T-helper 2 cell treated with Interferon-gamma antibody and Interleukin-4, amounts not matched to agents 100 ng/mL and 5 ng/mL, for 36 hours (primary cell): ENCODE results near the gene OSBPL10. TPM values are rescaled to one million over a fixed set of nuclear protein-coding genes. Genes with fewer than 3 reads are reported as not detected.
"Not testable (repeated sequence)": the region's sequence is repeated elsewhere in the genome, so short reads cannot be mapped to it uniquely, and the experiment has no call there.

Source experiments
- intact Hi-C: fragments of 100-400 bp; cut with micrococcal nuclease; formaldehyde crosslinking; loops from one replicate; pipeline ENCODE4 v1.15.1; 2023
- total RNA-seq: library from RNA; stranded (reverse); gene quantifications from 2 replicates; pipeline ENCODE4 v1.2.3, GENCODE V29; 2022

The OSBPL10 gene
- total RNA-seq, 1 donor from 2014 or later, result 2.5 TPM

GRCh38 chr3:31714495-31715280 is 266.4 kb downstream of the OSBPL10 start:
- intact Hi-C loops, result no loop called here

GRCh38 chr3:31713816-31714215 is 267.2 kb downstream of the OSBPL10 start:
- intact Hi-C loops, result no loop called here

- intact Hi-C loops, result no loop called here
Observed at GRCh38 chr3:31710123-31710803, 270.8 kb downstream of the OSBPL10 start.

GRCh38 chr3:31709526-31709925 is 271.5 kb downstream of the OSBPL10 start:
- intact Hi-C loops, result no loop called here

- intact Hi-C loops, result no loop called here
Observed at GRCh38 chr3:31709005-31709404, 272.1 kb downstream of the OSBPL10 start.

GRCh38 chr3:31707286-31707685 is 273.8 kb downstream of the OSBPL10 start:
- intact Hi-C loops, result no loop called here

DNA sequence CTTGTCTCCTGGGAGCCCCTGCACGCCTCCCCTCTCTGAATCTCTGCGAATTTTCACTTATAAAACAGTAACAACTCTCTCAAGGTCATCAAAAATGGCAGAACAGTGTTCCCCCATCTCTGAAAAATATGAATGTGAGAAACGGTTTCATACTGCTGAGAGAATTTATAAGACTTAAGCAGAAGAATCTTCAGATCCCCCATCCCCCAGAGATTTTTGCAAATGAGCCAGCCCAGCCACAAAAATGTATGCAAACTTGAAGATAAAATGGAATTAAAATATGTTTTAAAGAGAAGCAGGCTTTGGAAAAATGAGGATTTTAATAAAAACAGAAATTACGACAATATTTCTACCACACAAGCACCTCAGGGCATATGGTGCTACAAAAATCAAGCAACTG is 275.3 kb downstream of the OSBPL10 start:
- intact Hi-C loops, result no loop called here

DNA sequence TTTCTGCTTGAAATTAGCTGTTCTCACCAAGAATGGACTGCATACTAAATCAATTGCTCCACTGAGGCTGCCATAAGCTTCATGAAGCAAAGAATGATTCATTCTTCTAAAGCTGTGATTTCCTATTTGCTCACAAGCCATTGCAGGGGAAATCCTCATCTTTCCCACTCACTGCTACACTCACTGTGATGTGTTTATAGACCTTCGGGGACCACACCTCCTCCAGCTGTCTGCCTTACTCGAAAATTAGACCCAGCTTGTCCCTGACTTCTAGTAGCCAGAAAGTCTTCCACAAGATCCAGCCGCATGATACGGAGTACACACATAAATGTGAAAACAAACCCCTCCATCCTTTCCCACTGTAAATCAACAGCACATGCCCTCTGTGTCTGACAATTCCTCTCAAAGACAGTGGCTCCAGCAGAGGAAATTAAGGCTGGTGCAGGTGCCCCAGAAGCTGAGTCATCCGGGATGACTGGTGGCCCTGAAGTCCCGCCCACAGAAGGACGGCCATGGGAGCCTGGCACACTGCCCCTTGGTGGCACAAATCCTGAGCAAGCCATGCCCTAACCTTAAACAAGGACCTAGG is 276.4 kb downstream of the OSBPL10 start:
- intact Hi-C loops, result no loop called here

GRCh38 chr3:31704156-31704555 is 276.9 kb downstream of the OSBPL10 start:
- intact Hi-C loops, result no loop called here

DNA sequence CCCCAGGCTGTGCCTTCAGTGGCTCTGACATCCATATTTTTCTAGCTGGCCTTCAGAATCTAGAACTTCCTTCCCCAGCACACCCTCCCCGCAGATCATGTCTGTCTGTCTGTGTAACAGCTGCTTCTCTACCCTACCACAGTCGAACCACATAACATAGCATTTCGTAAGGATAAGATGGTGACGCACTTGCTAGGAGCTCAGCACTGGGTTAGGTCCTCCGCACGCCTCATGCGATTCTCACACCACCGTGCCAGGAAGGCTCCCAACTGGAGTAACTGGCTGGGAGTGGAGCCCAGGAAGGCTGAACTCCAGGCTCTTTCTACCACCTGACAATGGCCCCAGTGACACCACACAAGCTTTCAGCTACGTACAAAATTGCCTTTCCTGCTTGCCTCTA is 279.8 kb downstream of the OSBPL10 start:
- intact Hi-C loops, result no loop called here

GRCh38 chr3:31699309-31699953 is 281.6 kb downstream of the OSBPL10 start:
- intact Hi-C loops, result no loop called here

DNA sequence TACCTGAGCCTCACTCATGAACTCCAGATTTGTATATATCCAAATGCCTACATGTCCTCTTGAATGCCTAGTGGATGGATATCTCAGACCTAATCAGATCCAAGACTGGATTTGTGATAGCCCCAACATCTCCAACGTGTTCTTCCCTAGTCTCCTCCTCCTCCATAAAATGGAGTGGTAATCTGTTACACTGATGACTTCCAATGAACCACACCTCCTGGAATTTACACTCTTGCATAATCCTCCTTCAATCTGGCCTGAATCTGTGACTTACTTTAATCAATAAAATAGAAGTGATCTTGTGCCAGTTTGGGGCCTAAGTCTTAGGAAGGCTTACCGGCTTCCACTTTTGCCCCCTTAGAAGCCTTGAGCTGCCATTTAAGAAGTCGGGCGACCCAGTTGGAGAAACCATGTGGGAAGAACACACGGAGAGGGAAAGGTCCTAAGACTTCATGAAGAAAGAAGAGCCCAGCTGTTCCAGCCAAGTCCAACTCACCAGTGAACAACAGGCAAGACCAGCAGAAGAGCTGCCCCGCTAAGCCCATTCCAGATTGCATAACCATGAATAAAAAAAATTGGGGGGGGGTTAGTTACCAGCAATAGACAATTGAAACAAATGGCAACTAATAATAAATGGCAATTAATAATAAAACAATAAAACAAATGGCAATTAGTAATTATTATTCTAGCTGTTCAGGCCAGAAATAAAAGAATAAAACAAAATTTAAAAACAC is 284.1 kb downstream of the OSBPL10 start:
- intact Hi-C loops, result no loop called here

GRCh38 chr3:31696009-31696297 is 285.1 kb downstream of the OSBPL10 start:
- intact Hi-C loops, result no loop called here

- intact Hi-C loops, result loop anchor here (1.0 kb wide), 1 partner anchor 145 kb away; no protein-coding TSS in a partner anchor
Observed at GRCh38 chr3:31695280-31696008, 285.6 kb downstream of the OSBPL10 start.

- intact Hi-C loops, result no loop called here
Observed at GRCh38 chr3:31693346-31693745, 287.7 kb downstream of the OSBPL10 start.

- intact Hi-C loops, result no loop called here
Observed at GRCh38 chr3:31692751-31693150, 288.3 kb downstream of the OSBPL10 start.

- intact Hi-C loops, result no loop called here
Observed at GRCh38 chr3:31690771-31691170, 290.3 kb downstream of the OSBPL10 start.

- intact Hi-C loops, result not testable (repeated sequence)
Observed at GRCh38 chr3:31689523-31689922, 291.5 kb downstream of the OSBPL10 start.

GRCh38 chr3:31688984-31689383 is 292.1 kb downstream of the OSBPL10 start:
- intact Hi-C loops, result no loop called here

GRCh38 chr3:31687020-31687802 is 293.9 kb downstream of the OSBPL10 start:
- intact Hi-C loops, result no loop called here
